Uterus (tissue), 4 donors: Measurements from ENCODE around the gene DHX30. TPM values are rescaled to one million over a fixed set of nuclear protein-coding genes. Genes with fewer than 3 reads are reported as not detected.
A peak's percentile ranks its signal among the peaks of the same experiment; 100 is the strongest.

ENCODE experiments used
- DNase-seq, 2 donors: peaks; one replicate each; pipeline ENCODE4 v3.0.0-alpha.2; 2019 to 2020
- H3K27ac ChIP-seq, 2 donors: fragments of 200-600 bp; sonication (generic); 1 replicate in 1 of 2; 2 replicates in 1 of 2; pipeline ENCODE4 v1.5.1; 2016 to 2018
- H3K27me3 ChIP-seq, 2 donors: fragments of 200-600 bp; sonication (generic); one replicate each; pipeline ENCODE4 v1.5.1; 2018 to 2019; ENCODE audit warnings: control low read depth in 1 of 2
- H3K36me3 ChIP-seq, 2 donors: fragments of 200-600 bp; sonication (generic); one replicate each; pipeline ENCODE4 v1.5.1; 2019; ENCODE audit warnings: control low read depth in 1 of 2
- H3K4me1 ChIP-seq, 2 donors: fragments of 200-600 bp; sonication (generic); one replicate each; pipeline ENCODE4 v1.5.1; 2018 to 2019; ENCODE audit warnings: control low read depth in 1 of 2
- H3K4me3 ChIP-seq, 2 donors: fragments of 200-600 bp; sonication (generic); 1 replicate in 1 of 2; 2 replicates in 1 of 2; pipeline ENCODE4 v1.5.1; 2018 to 2019; ENCODE audit warnings: mild to moderate bottlenecking in 1 of 2
- H3K9me3 ChIP-seq, 2 donors: fragments of 200-600 bp; sonication (generic); one replicate each; pipeline ENCODE4 v1.5.1; 2019; ENCODE audit warnings: control low read depth in 1 of 2
- POLR2A ChIP-seq, 2 donors: fragments of 450-650 bp; IDR thresholded peaks; one replicate each; pipeline ENCODE4 v1.6.1; 2016; ENCODE audit warnings: antibody characterized with exemption in 2 of 2, mild to moderate bottlenecking in 1 of 2, moderate library complexity in 1 of 2
- intact Hi-C: fragments of 100-400 bp; cut with DNase I; formaldehyde crosslinking; loops from one replicate; pipeline ENCODE4 v1.15.1; 2023; ENCODE audit warnings: low total_unique reads
- total RNA-seq, 4 donors: library from RNA; depleted of rRNA in 3 of 4; stranded (reverse); fragments of >200 nt in 3 of 4; gene quantifications; one replicate each; pipeline versions ENCODE4 v1.1.0 to v1.2.4, GENCODE V29; 2014 to 2023
- TF ChIP-seq, protein P1 (sequence below), 4 experiments: fragments of 200-600 bp in 2 of 4; fragments of 450-650 bp in 2 of 4; sonication (generic) in 2 of 4; IDR thresholded peaks; one replicate each; pipeline ENCODE4 v1.5.1; 2016 to 2019; ENCODE audit warnings: antibody characterized with exemption in 4 of 4, mild to moderate bottlenecking in 2 of 4, moderate library complexity in 1 of 4
- donor health status: DM: yes; HTN: yes; CAD: no.

DHX30 gene
- total RNA-seq, 4 donors from 2014 or later, result 21.5 to 78.6 (median 55.7) TPM

DNA sequence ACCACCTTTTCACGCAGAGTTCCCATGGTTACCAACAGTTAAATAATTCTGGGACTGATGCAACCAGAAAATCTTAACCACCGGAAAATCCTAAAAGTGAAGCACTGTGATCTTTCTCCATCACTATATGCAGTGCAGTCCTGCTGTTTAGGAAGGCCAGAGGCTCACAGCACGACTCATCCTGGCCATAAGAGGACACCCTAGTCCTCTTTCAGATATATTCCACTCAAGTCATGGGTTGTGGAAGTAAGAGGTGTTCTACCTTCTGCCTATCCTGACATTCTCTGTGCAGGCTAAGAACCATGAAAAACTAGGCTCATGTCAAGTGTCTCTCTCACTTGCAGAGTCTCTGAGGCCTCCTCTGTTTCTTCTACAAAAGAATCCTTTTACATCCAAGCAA lies 67.2 kb downstream of the DHX30 start:
- H3K9me3 ChIP-seq, result no peaks in the 10 kb centered on the region
- intact Hi-C loops, result no loop called here
- H3K4me1 ChIP-seq, result no peaks in the 10 kb centered on the region
- H3K27ac ChIP-seq, result no peak overlapping the region
- no peak overlapping the region for H3K4me3 ChIP-seq
- H3K27me3 ChIP-seq, result no peaks in the 10 kb centered on the region
- no peak for TF ChIP-seq POLR2A (IDR thresholded peaks at IDR 0.05)
- TF ChIP-seq, protein P1, sequence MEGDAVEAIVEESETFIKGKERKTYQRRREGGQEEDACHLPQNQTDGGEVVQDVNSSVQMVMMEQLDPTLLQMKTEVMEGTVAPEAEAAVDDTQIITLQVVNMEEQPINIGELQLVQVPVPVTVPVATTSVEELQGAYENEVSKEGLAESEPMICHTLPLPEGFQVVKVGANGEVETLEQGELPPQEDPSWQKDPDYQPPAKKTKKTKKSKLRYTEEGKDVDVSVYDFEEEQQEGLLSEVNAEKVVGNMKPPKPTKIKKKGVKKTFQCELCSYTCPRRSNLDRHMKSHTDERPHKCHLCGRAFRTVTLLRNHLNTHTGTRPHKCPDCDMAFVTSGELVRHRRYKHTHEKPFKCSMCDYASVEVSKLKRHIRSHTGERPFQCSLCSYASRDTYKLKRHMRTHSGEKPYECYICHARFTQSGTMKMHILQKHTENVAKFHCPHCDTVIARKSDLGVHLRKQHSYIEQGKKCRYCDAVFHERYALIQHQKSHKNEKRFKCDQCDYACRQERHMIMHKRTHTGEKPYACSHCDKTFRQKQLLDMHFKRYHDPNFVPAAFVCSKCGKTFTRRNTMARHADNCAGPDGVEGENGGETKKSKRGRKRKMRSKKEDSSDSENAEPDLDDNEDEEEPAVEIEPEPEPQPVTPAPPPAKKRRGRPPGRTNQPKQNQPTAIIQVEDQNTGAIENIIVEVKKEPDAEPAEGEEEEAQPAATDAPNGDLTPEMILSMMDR (IDR thresholded peaks at IDR 0.05), result no peak
- DNase-seq, result no peak
- no peaks in the 10 kb centered on the region for H3K36me3 ChIP-seq

DNA sequence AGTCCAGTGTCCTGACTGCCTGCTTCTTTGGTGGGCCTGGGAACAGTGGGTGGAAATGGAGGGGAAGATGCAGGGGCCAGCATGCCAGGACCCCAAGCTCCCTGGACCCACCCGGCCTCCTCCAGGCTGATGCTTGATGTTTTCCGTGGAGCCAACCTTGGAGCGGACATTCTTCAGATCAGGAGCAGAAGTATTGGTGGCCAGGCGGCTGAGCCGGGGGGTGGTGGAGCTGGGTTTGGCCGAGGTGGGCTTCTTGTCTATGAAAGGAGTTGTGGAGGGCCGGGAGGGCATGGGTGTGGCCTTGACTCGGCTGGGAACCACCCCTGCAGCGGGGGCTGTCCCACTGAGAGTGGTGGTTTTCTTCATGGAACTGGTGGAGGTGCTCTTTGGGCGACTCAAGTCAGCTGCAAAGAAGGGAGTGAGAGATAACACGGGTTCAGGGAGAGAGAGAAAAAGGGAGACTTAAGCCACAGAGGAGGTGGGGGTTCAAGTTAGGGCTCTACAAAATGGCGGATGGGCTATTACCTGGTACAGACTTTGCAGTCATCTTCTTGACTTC lies 67.8 kb downstream of the DHX30 start:
- TF ChIP-seq POLR2A (IDR thresholded peaks at IDR 0.05), result no peak
- TF ChIP-seq, protein P1 (IDR thresholded peaks at IDR 0.05), result no peak
- Histone ChIP-seq H3K4me3 (no peak overlapping the region), H3K27me3 (no peaks in the 10 kb centered on the region), H3K4me1 (no peaks in the 10 kb centered on the region), H3K9me3 (no peaks in the 10 kb centered on the region), H3K27ac (no peak overlapping the region), H3K36me3 (no peaks in the 10 kb centered on the region)
- intact Hi-C loops, result no loop called here
- no peak for DNase-seq

DNA sequence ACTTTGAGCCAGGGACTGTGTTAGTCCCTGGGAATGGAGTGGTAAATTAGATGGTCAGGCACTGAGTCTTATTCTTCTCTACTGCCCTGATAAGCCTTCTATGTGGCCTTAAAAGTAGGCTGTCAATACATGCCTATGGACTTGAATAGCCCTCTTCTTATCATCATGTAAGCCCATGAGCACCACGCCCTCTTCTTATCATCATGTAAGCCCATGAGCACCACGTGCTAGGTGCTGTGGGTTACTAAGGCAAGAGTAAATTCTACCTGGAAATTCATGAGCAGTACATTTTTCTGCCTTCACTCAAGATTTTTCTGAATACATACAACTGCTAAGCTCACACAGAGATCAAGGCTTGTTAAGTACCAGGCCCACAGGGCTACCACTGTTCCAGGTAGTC lies 68.5 kb downstream of the DHX30 start:
- DNase-seq, result no peak
- no peak for TF ChIP-seq POLR2A (IDR thresholded peaks at IDR 0.05)
- TF ChIP-seq, protein P1 (IDR thresholded peaks at IDR 0.05), result no peak
- H3K27me3 ChIP-seq, result no peaks in the 10 kb centered on the region
- H3K4me3 ChIP-seq, result no peak overlapping the region
- H3K27ac ChIP-seq, result no peak overlapping the region
- intact Hi-C loops, result no loop called here
- H3K4me1 ChIP-seq, result no peaks in the 10 kb centered on the region
- no peaks in the 10 kb centered on the region for H3K36me3 ChIP-seq
- H3K9me3 ChIP-seq, result no peaks in the 10 kb centered on the region

DNA sequence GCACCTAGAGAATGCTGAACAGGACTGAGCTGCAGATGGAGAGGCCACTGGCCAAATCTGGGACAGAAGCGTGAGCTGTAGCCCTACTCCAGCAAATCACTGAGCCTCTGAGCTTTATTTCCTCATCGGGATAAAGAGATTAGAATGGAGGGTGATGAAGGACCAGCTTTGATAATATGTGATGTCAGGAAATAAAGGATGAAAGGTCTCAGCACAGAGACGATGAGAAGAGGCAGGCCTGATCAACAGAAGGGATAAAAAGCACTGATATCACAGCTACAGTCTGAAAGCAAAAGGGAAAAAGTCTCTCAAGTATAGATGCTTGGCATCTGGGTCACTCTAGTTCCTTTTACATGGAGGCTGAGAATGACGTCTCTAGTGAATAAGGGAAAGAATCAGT lies 70.0 kb downstream of the DHX30 start:
- H3K27ac ChIP-seq, result no peak overlapping the region
- no peaks in the 10 kb centered on the region for H3K36me3 ChIP-seq
- intact Hi-C loops, result no loop called here
- no peaks in the 10 kb centered on the region for H3K9me3 ChIP-seq
- no peak overlapping the region for H3K4me3 ChIP-seq
- no peak for DNase-seq
- no peaks in the 10 kb centered on the region for H3K27me3 ChIP-seq
- TF ChIP-seq POLR2A (IDR thresholded peaks at IDR 0.05), result no peak
- TF ChIP-seq, protein P1 (IDR thresholded peaks at IDR 0.05), result no peak
- H3K4me1 ChIP-seq, result no peaks in the 10 kb centered on the region

DNA sequence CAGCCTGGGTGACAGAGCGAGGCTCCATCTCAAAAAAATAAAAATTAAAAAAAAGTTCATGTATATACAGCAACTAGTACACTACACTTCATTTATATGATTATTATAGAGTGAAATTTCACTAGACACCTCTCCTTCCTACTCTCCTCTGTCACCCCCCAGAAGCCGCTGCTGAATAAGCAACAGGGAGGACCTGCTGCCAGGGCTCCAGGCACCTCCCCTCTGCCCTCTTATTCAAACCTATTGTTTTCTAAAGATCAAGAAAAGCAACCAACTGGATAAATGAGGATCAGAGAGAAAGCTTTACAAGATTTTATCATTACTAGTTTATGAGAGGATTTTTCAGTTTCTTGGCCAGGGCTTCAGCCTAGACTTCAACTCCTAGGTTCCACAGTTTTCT lies 71.5 kb downstream of the DHX30 start:
- Histone ChIP-seq H3K9me3 (no peaks in the 10 kb centered on the region), H3K27me3 (no peaks in the 10 kb centered on the region), H3K36me3 (no peaks in the 10 kb centered on the region), H3K4me1 (no peaks in the 10 kb centered on the region), H3K27ac (peak overlapping the region; percentile 10 to 40), H3K4me3 (no peak overlapping the region)
- intact Hi-C loops, result no loop called here
- no peak for DNase-seq
- TF ChIP-seq, protein P1 (IDR thresholded peaks at IDR 0.05), result no peak
- no peak for TF ChIP-seq POLR2A (IDR thresholded peaks at IDR 0.05)
